ENCODE results near the gene SKAP2.

SKAP2 gene

GRCh38 chr7:26655781-26656180, 208.6 kb downstream of the SKAP2 start:
- H3K4me2 ChIP-seq (ENCODE audit: insufficient read depth, low read length): no peak overlapping the region
- no peak overlapping the region for H3K9ac ChIP-seq (ENCODE audit: low read depth, low read length)
- no peaks in the 10 kb centered on the region for H3K27me3 ChIP-seq (ENCODE audit: insufficient read depth, low read length, poor library complexity)
- no peaks in the 10 kb centered on the region for H3K79me2 ChIP-seq (ENCODE audit: insufficient read depth, low read length)
- no peaks in the 10 kb centered on the region for H3K4me1 ChIP-seq (ENCODE audit: insufficient read depth, low read length)
- H3K36me3 ChIP-seq (ENCODE audit: insufficient read depth, low read length): no peaks in the 10 kb centered on the region
- no peaks in the 10 kb centered on the region for H4K20me1 ChIP-seq (ENCODE audit: insufficient read depth, low read length)
- no peak for TF ChIP-seq CTCF (IDR thresholded peaks at IDR 0.05; ENCODE audit: borderline replicate concordance, extremely low read depth, low read length, poor library complexity, severe bottlenecking)
- TF ChIP-seq EZH2 (IDR thresholded peaks at IDR 0.05; ENCODE audit: borderline replicate concordance, low read depth, low read length, severe bottlenecking): no peak
- no peak overlapping the region for H3K27ac ChIP-seq (ENCODE audit: low read length)
- no peaks in the 10 kb centered on the region for H3K9me3 ChIP-seq (ENCODE audit: insufficient read depth, low read length, severe bottlenecking)
- H2AFZ ChIP-seq (ENCODE audit: low read depth, low read length): no peak overlapping the region
- ATAC-seq (ENCODE audit: insufficient read depth, low read depth) (no peak), DNase-seq (no peak)
- H3K4me3 ChIP-seq (ENCODE audit: low read depth in 1 of 2, low read length in 2 of 2): no peak overlapping the region

GRCh38 chr7:26653430-26654399, 210.7 kb downstream of the SKAP2 start:
- no peaks in the 10 kb centered on the region for H3K27me3 ChIP-seq (ENCODE audit: insufficient read depth, low read length, poor library complexity)
- no peak overlapping the region for H3K27ac ChIP-seq (ENCODE audit: low read length)
- no peaks in the 10 kb centered on the region for H4K20me1 ChIP-seq (ENCODE audit: insufficient read depth, low read length)
- no peak overlapping the region for H3K4me2 ChIP-seq (ENCODE audit: insufficient read depth, low read length)
- no peak overlapping the region for H3K9ac ChIP-seq (ENCODE audit: low read depth, low read length)
- H3K79me2 ChIP-seq (ENCODE audit: insufficient read depth, low read length): no peaks in the 10 kb centered on the region
- ATAC-seq (ENCODE audit: insufficient read depth, low read depth) (no peak), DNase-seq (no peak)
- H3K36me3 ChIP-seq (ENCODE audit: insufficient read depth, low read length): no peaks in the 10 kb centered on the region
- no peaks in the 10 kb centered on the region for H3K9me3 ChIP-seq (ENCODE audit: insufficient read depth, low read length, severe bottlenecking)
- TF ChIP-seq EZH2 (IDR thresholded peaks at IDR 0.05; ENCODE audit: borderline replicate concordance, low read depth, low read length, severe bottlenecking) (no peak), CTCF (IDR thresholded peaks at IDR 0.05; ENCODE audit: borderline replicate concordance, extremely low read depth, low read length, poor library complexity, severe bottlenecking) (no peak)
- no peak overlapping the region for H3K4me3 ChIP-seq (ENCODE audit: low read depth in 1 of 2, low read length in 2 of 2)
- H3K4me1 ChIP-seq (ENCODE audit: insufficient read depth, low read length): no peaks in the 10 kb centered on the region
- no peak overlapping the region for H2AFZ ChIP-seq (ENCODE audit: low read depth, low read length)

- ATAC-seq (ENCODE audit: insufficient read depth, low read depth) (no peak), DNase-seq (no peak)
- Histone ChIP-seq H3K4me2 (ENCODE audit: insufficient read depth, low read length) (no peak overlapping the region), H3K36me3 (ENCODE audit: insufficient read depth, low read length) (no peaks in the 10 kb centered on the region), H3K27ac (ENCODE audit: low read length) (no peak overlapping the region), H3K4me1 (ENCODE audit: insufficient read depth, low read length) (no peaks in the 10 kb centered on the region), H4K20me1 (ENCODE audit: insufficient read depth, low read length) (no peaks in the 10 kb centered on the region), H2AFZ (ENCODE audit: low read depth, low read length) (no peak overlapping the region), H3K27me3 (ENCODE audit: insufficient read depth, low read length, poor library complexity) (no peaks in the 10 kb centered on the region), H3K9ac (ENCODE audit: low read depth, low read length) (no peak overlapping the region), H3K9me3 (ENCODE audit: insufficient read depth, low read length, severe bottlenecking) (no peaks in the 10 kb centered on the region), H3K4me3 (ENCODE audit: low read depth in 1 of 2, low read length in 2 of 2) (no peak overlapping the region), H3K79me2 (ENCODE audit: insufficient read depth, low read length) (no peaks in the 10 kb centered on the region)
- TF ChIP-seq EZH2 (IDR thresholded peaks at IDR 0.05; ENCODE audit: borderline replicate concordance, low read depth, low read length, severe bottlenecking) (no peak), CTCF (IDR thresholded peaks at IDR 0.05; ENCODE audit: borderline replicate concordance, extremely low read depth, low read length, poor library complexity, severe bottlenecking) (no peak)
Measured at GRCh38 chr7:26652401-26653100, 211.8 kb downstream of the SKAP2 start.
